IMR-90 (cell line): ENCODE results near the gene SPDEF. TPM values are rescaled to one million over a fixed set of nuclear protein-coding genes. Genes with fewer than 3 reads are reported as not detected.

Experiments used
- ATAC-seq: fragments of 200-7000 bp; cut with Tn5 transposase; 2 replicates; pipeline ENCODE4 v1.9.1; 2020; ENCODE audit warnings: low read depth, mild to moderate bottlenecking, moderate library complexity
- BruUV-seq: library from RNA; stranded (reverse); fragments of 400-500 nt; replicated peaks from 2 replicates; lab custom pipeline; 2021; lab: Mats Ljungman, UMichigan
- CTCF ChIA-PET: fragments of 300-600 bp; formaldehyde crosslinking; extraction: SDS; loops from one replicate; lab custom pipeline; 2021; ENCODE audit warnings: antibody characterized with exemption; lab: Yijun Ruan, JAX
- POLR2A ChIA-PET: fragments of 300-600 bp; sonication (Branson Sonifier 250); formaldehyde crosslinking; loops from one replicate; lab custom pipeline; 2022; ENCODE audit warnings: antibody characterized with exemption; ENCODE audit not compliant: unreplicated experiment; lab: Charles Lee
- DNase-seq: peaks from one replicate; pipeline ENCODE4 v3.0.0; 2013
- H2AFZ ChIP-seq: replicated peaks from 2 replicates; pipeline ENCODE3; 2013; ENCODE audit warnings: low read length, mild to moderate bottlenecking; ENCODE audit not compliant: poor library complexity
- H2AK5ac ChIP-seq: 2 replicates; pipeline ENCODE4 v1.6.1; 2013; ENCODE audit warnings: low read depth, low read length, inconsistent platforms
- H2AK9ac ChIP-seq: replicated peaks from 2 replicates; pipeline ENCODE3; 2013; ENCODE audit warnings: mild to moderate bottlenecking, low read depth, low read length, moderate library complexity; ENCODE audit not compliant: poor library complexity
- H2BK120ac ChIP-seq: 2 replicates; pipeline ENCODE4 v1.6.1; 2013; ENCODE audit warnings: low read depth, low read length, inconsistent platforms
- H2BK15ac ChIP-seq: 3 replicates; pipeline ENCODE4 v1.6.1; 2013; ENCODE audit warnings: low read depth, low read length, inconsistent platforms
- H2BK20ac ChIP-seq: 2 replicates; pipeline ENCODE4 v1.6.1; 2013; ENCODE audit warnings: low read depth, mild to moderate bottlenecking, inconsistent platforms, low read length, moderate library complexity
- H2BK5ac ChIP-seq: 2 replicates; pipeline ENCODE4 v1.6.1; 2013; ENCODE audit warnings: mild to moderate bottlenecking, low read depth, low read length, inconsistent platforms; ENCODE audit not compliant: poor library complexity, severe bottlenecking
- H3K14ac ChIP-seq: replicated peaks from 2 replicates; pipeline ENCODE4 v1.6.1; 2013; ENCODE audit warnings: low read depth, low read length, inconsistent platforms
- H3K18ac ChIP-seq: 2 replicates; pipeline ENCODE4 v1.6.1; 2013; ENCODE audit warnings: low read depth, low read length, control low read depth
- H3K23ac ChIP-seq: 2 replicates; pipeline ENCODE4 v1.6.1; 2013; ENCODE audit warnings: low read depth, low read length, inconsistent platforms
- H3K27ac ChIP-seq: 2 replicates; pipeline ENCODE4 v1.5.1; 2013; ENCODE audit warnings: mild to moderate bottlenecking, control low read depth, low read length; ENCODE audit not compliant: insufficient read depth
- H3K27me3 ChIP-seq: 2 replicates; pipeline ENCODE4 v1.6.1; 2013; ENCODE audit warnings: low read length; ENCODE audit not compliant: control insufficient read depth, insufficient read depth
- H3K36me3 ChIP-seq: 2 replicates; pipeline ENCODE4 v1.6.1; 2013; ENCODE audit warnings: low read length, mixed read lengths; ENCODE audit not compliant: control insufficient read depth, insufficient read depth
- H3K4ac ChIP-seq: 2 replicates; pipeline ENCODE4 v1.6.1; 2013; ENCODE audit warnings: low read depth, low read length, inconsistent platforms
- H3K4me1 ChIP-seq: 2 replicates; pipeline ENCODE4 v1.6.1; 2013; ENCODE audit warnings: low read length, mixed read lengths; ENCODE audit not compliant: control insufficient read depth, insufficient read depth
- H3K4me2 ChIP-seq: 2 replicates; pipeline ENCODE4 v1.6.1; 2013; ENCODE audit warnings: low read depth, mild to moderate bottlenecking, control low read depth, low read length, moderate library complexity
- H3K4me3 ChIP-seq: 2 replicates; pipeline ENCODE4 v1.5.1; 2013; ENCODE audit warnings: low read depth, mild to moderate bottlenecking, control low read depth, low read length, moderate library complexity; ENCODE audit not compliant: insufficient read depth
- H3K56ac ChIP-seq: 2 replicates; pipeline ENCODE4 v1.6.1; 2013; ENCODE audit warnings: low read length, inconsistent platforms; ENCODE audit not compliant: insufficient read depth; ENCODE audit errors: extremely low read depth
- H3K79me1 ChIP-seq, 2 experiments: 2 replicates each; pipeline ENCODE4 v1.6.1; 2013; ENCODE audit warnings: low read length in 2 of 2, inconsistent platforms in 1 of 2, low read depth in 1 of 2
- H3K9ac ChIP-seq: 2 replicates; pipeline ENCODE4 v1.6.1; 2013; ENCODE audit warnings: low read depth, low read length, control low read depth
- H3K9me1 ChIP-seq: 2 replicates; pipeline ENCODE4 v1.6.1; 2013; ENCODE audit warnings: low read length, inconsistent platforms; ENCODE audit not compliant: insufficient read depth
- H3K9me3 ChIP-seq: 2 replicates; pipeline ENCODE4 v1.6.1; 2013; ENCODE audit warnings: low read length; ENCODE audit not compliant: control insufficient read depth, insufficient read depth
- H4K20me1 ChIP-seq: 2 replicates; pipeline ENCODE4 v1.6.1; 2013; ENCODE audit warnings: low read length, inconsistent platforms; ENCODE audit not compliant: insufficient read depth
- H4K5ac ChIP-seq: 2 replicates; pipeline ENCODE4 v1.6.1; 2013; ENCODE audit warnings: mild to moderate bottlenecking, low read depth, low read length, control low read depth
- H4K8ac ChIP-seq, 2 experiments: 2 replicates each; pipeline ENCODE4 v1.6.1; 2013; ENCODE audit warnings: low read depth in 2 of 2, low read length in 2 of 2, control low read depth in 1 of 2, inconsistent platforms in 1 of 2
- H4K91ac ChIP-seq: 2 replicates; pipeline ENCODE4 v1.6.1; 2013; ENCODE audit warnings: low read depth, low read length, inconsistent platforms; ENCODE audit not compliant: insufficient read depth
- FOS ChIP-seq: fragments of 150-350 bp; IDR thresholded peaks from 2 replicates; pipeline ENCODE4 v1.6.1; 2016; ENCODE audit warnings: low read depth, low read length
- MAFK ChIP-seq: IDR thresholded peaks from 2 replicates; pipeline ENCODE4 v1.6.1; 2012; ENCODE audit warnings: low read depth, low read length, improper control_type of control experiment
- MAZ ChIP-seq: IDR thresholded peaks from 2 replicates; pipeline ENCODE4 v1.6.1; 2012; ENCODE audit warnings: low read depth, mild to moderate bottlenecking, low read length, improper control_type of control experiment, moderate library complexity, borderline replicate concordance
- NFE2L2 ChIP-seq: fragments of 150-350 bp; IDR thresholded peaks from 2 replicates; pipeline ENCODE4 v1.6.1; 2016; ENCODE audit warnings: low read depth, mild to moderate bottlenecking, low read length
- RAD21 ChIP-seq: IDR thresholded peaks from 2 replicates; pipeline ENCODE4 v1.6.1; 2012; ENCODE audit warnings: low read length, improper control_type of control experiment
- USF2 ChIP-seq: fragments of 150-350 bp; IDR thresholded peaks from 2 replicates; pipeline ENCODE4 v1.6.1; 2017; ENCODE audit warnings: mild to moderate bottlenecking, antibody characterized with exemption, low read length, low read depth
- WGBS, 2 experiments: methylation state at CpG; one replicate each; pipeline versions ENCODE4 v1.1.5 to v1.1.7; 2013; ENCODE audit warnings: missing lambda C conversion rate in 2 of 2; ENCODE audit not compliant: insufficient read length in 1 of 2; ENCODE audit errors: extremely low coverage in 2 of 2; 5-methylcytosine and 5-hydroxymethylcytosine counted together
- dilution Hi-C: fragments of 300-500 bp; cut with HindIII; formaldehyde crosslinking; loops from one replicate; pipeline ENCODE4 v1.14.3; 2018; ENCODE audit warnings: low sequenced_read_pairs; ENCODE audit not compliant: unreplicated experiment
- in situ Hi-C: fragments of 300-500 bp; cut with MboI; formaldehyde crosslinking; loops from 3 replicates; pipeline ENCODE4 v1.14.3; 2019; ENCODE audit warnings: low sequenced_read_pairs, inconsistent platforms, mixed read lengths
- intact Hi-C: fragments of 100-400 bp; cut with micrococcal nuclease; formaldehyde crosslinking; loops from 2 replicates; pipeline ENCODE4 v1.10.0; 2022
- polyA plus RNA-seq, 3 experiments: library from polyadenylated mRNA; depleted of rRNA; stranded (reverse); fragments of >200 nt; gene quantifications; 2 replicates each; pipeline ENCODE4 v1.2.3, GENCODE V29; 2012; ENCODE audit warnings: low replicate concordance in 1 of 3
- total RNA-seq: library from RNA; depleted of rRNA; stranded (reverse); fragments of >200 nt; gene quantifications from 2 replicates; pipeline ENCODE4 v1.2.3, GENCODE V29; 2012

Gene SPDEF
- total and polyA plus RNA-seq, 2 of the 4 experiments (the other 2 are of a cell fraction) = 0.05 TPM; not detected in 1

GRCh38 chr6:34574647-34575293 lies 18.6 kb upstream of the SPDEF start:
- H3K27me3 ChIP-seq = no peaks in the 10 kb centered on the region; the same call in 1 of the 2 replicates
- no peak overlapping the region for H3K4me3 ChIP-seq
- WGBS, 2 experiments = 93% methylated on average over 3 of the region's 10 CpGs; no CpG with 5 or more reads in 1 of the 2 experiments
- no peaks in the 10 kb centered on the region for H3K4me1 ChIP-seq
- H4K91ac ChIP-seq = no peak overlapping the region
- H2BK120ac ChIP-seq = no peak overlapping the region
- POLR2A ChIA-PET = no interaction called here
- no peaks in the 10 kb centered on the region for H3K9me3 ChIP-seq
- H3K56ac ChIP-seq = no peak overlapping the region
- H3K18ac ChIP-seq = no peak overlapping the region
- H3K79me1 ChIP-seq = no peaks in the 10 kb centered on the region; a peak in 1 of 4 replicates
- BruUV-seq = no TSS peak
- H3K27ac ChIP-seq = no peak overlapping the region
- no peak overlapping the region for H2AK9ac ChIP-seq
- CTCF ChIA-PET = no interaction called here
- H3K4ac ChIP-seq = no peak overlapping the region
- no peak overlapping the region for H2BK15ac ChIP-seq
- no peak overlapping the region for H3K9ac ChIP-seq
- no peaks in the 10 kb centered on the region for H3K36me3 ChIP-seq
- dilution Hi-C loops (no loop called here), in situ Hi-C loops (no loop called here), intact Hi-C loops (no loop called here)
- no peak overlapping the region for H2BK20ac ChIP-seq
- H3K14ac ChIP-seq = no peak overlapping the region
- no peak for TF ChIP-seq NFE2L2
- TF ChIP-seq RAD21 = no peak
- no peak for TF ChIP-seq MAZ
- no peak for TF ChIP-seq USF2
- no peak for TF ChIP-seq FOS
- no peak for TF ChIP-seq MAFK
- no peak overlapping the region for H2AK5ac ChIP-seq
- H4K5ac ChIP-seq = no peak overlapping the region
- DNase-seq (no peak), ATAC-seq (no peak)
- H3K23ac ChIP-seq = no peak overlapping the region
- H2BK5ac ChIP-seq = no peak overlapping the region
- 0 out of 2 replicates have a peak, but pooled peaks cover 6% of the 10 kb centered on the region for H3K9me1 ChIP-seq
- H2AFZ ChIP-seq = no peak overlapping the region
- H4K20me1 ChIP-seq = no peaks in the 10 kb centered on the region
- no peak overlapping the region for H3K4me2 ChIP-seq
- no peak overlapping the region for H4K8ac ChIP-seq
